Hypothalamus (tissue), 51 donors: Measurements from ENCODE around the gene FUCA1.
A peak's percentile ranks its signal among the peaks of the same experiment; 100 is the strongest.
"Not testable (repeated sequence)": the region's sequence is repeated elsewhere in the genome, so short reads cannot be mapped to it uniquely, and the experiment has no call there.

ENCODE experiments used
- DNase-seq, 51 donors: peaks; one replicate each; lab custom pipeline; 2025; lab: John Stamatoyannopoulos, UW

Gene FUCA1

DNA sequence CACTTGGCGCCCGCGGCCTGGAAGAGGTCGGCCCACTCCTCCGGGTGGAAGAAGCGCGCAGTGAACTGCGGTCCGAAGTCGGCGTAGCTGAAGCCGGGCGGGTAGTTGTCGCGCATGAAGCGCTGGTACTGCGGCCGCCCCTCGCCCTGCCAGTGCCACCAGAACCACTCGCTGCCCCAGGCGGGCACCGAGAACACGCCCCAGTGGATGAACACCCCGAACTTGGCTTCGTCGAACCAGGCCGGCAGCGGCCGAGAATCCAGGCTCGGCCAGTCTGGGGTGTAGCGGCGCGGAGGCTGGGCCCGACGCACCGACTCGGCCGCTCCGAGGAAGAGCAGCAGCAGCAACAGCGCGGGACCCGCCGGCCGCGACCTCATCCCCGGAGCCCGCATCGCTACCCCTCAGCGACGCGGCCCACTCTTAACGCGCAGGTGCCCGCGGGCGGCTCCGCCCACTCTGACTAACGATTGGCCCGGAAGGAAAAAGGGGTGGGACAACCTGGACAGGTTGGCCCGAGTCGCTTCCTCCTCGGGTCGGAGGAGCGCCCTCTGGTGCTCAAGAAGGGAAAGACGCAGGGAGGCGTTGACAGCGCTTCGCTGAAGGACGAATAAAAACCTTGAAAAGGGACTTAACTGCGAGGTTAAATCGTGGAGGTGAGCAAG, at the start of gene FUCA1:
Gene FUCA1, minus strand, starts transcription at position 396 of the 662 bp plus-strand sequence. Its CDS starts 4 bp downstream, at position 392.
- peak; percentile 10 to 94 (median 86) for DNase-seq

DNA sequence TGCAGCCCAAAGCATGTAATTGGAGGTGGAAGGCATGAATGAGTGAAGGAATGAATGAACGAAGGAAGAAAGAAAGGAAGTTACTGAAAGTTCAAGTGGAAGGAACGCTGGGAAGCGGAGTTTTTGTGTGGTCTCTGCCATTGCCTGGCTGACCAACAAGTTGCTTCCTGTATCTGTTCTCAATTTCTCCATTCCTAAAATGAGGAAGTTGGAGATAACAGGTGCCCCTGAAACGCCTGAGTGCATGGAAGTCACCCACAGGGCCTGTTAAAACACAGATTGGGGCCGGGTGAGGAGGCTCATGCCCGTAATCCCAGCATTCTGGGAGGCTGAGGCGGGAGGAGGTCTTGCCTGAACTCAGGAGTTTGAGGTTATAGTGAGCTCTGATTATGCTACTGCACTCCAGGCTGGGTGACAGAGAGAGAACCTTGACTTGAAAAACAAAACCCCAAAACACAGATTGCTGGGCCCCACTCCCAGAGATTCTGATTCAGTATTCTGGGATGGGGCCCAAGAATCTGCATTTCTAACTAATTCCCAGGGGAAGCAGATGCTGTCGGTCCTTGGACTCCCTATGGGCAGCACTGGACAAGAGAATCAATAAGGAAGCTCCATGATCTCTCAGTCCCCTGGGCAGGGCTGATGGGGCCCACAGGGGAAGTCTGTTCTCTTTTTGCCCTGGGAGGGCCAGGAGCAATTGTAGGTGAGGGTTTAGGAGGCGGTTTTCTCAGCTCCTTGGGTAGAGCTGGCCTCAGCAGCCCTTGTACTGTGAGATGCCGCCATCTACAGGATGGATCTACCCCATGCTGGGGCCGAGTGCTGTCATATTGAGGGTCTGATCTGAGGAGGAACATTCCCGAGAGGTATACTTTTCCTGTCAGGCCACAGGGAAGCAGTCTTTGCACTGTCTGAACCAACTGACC, 48.4 kb upstream of the FUCA1 start:
- DNase-seq, result peak in 20 of 51 donors; percentile 4 to 36 (median 17)

DNA sequence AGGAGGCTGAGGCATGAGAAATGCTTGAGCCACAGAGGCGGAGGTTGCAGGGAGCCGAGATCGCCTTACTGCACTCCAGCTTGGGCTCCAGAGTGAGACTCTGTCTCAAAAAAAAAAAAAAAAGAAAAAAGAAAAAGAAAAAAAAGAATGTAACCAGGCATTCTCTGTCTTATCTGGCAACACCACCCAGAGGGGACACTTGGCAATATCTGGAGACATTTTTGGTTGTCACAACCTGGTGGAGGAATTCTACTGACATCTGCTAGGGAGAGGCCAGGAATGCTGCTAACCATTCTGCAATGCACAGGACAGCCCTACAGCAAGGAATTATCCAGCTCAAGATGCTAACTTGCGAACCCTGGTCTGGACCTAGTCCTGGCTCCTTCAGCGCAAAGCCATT, 47.4 kb upstream of the FUCA1 start:
- DNase-seq, result no peak

DNA sequence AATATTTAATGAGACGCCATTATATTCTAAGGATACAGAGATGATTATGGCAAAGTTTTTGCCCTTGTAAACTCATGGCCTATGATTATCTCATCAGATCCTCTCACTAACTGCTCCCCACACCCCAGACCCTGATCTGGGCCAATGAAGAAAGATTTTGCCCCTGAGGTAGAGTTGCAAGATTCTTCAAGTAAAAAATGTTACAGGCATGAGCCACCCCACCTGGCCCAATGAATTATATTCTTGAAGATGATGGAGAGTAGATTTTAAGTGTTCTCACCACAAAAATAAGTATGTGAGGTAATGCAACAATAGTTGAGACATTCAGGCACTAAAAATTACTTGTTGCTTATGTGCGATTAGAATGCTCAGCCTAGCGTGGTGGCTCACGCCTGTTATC, 46.8 kb upstream of the FUCA1 start:
- DNase-seq, result no peak

DNA sequence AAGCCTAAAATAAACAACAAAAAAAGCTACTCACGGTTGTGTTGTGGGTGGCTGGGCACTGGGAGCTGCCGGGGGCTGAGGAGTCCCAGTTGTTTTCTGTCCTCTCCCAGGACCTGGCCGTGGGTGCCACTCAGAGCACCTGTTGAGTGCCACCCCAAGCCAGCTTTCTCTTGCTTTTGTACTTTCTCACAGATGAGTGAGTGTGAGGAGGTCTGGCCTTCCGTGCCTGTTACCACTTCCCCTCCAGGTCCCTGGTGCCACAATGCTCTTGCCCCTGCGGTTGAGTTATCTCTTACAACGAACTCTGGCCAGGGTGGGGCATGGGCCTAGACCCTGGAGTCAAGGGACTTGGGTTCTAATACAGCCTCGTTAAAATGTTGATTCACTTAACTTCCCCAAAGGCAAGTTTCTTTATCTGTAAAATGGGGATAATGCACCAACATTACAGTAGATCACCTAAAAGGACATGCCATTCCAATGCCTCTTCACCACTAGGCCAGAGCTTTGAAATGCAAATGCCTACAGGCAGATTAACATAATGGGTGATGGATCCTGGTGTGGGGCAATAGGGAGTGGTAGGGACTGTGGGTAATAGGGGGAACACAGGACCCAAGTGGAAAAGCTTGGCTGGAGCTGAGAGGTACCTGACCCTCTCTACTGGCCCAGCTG, 45.3 kb upstream of the FUCA1 start, which contains the start of gene CNR2:
Gene CNR2, minus strand, starts transcription at position 151 of the 669 bp plus-strand sequence. CDS start 37,745 bp downstream, outside the sequence.
- DNase-seq, result no peak

DNA sequence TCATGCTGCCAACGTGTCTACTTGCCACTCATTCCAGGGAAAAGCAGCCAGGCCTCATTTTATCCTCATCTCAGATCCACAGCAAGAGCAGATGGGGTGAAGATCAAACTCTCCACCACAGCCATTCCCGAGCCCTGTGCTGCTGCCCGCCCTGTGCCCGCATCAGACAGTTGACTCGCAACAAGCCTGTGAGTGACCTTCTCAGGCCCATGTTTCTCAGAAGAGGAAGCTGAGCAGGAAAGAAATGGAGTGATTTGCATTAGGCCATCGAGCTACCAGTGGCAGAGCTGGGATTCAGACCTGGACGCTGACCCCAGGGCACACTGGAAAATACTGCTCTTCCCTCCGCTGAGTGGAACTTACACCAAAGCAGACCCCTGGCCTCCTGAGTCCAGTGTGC, 43.8 kb upstream of the FUCA1 start:
- DNase-seq, result no peak

DNA sequence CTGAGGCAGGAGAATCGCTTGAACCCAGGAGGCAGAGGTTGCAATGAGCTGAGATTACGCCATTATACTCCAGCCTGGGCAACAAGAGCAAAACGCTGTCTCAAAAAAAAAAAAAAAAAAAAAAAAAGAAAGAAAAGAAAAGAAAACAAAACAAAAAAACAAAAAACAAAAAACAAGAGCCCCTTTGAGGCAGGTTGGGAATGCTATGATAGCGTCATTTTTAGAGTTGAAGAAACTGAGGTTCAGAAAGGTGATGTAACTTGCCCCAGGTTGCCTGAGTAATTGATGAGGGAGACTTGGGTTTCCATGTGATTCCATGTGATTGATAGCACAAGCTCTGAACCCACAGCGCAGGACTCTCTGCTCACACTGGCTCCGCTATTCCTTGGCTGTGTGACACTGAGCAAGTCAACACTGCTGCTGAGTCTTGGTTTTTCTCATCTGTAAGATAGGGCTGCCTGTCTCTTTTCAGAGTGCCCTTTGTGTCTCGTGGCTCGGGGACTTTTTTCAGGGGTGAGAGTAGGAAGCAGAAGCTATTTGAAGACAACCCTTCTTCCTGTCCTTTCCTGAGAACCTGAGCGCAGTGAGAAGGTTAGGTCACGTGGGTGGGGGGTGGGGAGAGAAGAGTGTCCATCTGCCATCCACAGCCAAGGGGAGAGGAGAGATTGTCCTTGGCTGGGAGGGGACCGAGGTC, 42.6 kb upstream of the FUCA1 start:
- DNase-seq, result no peak

DNA sequence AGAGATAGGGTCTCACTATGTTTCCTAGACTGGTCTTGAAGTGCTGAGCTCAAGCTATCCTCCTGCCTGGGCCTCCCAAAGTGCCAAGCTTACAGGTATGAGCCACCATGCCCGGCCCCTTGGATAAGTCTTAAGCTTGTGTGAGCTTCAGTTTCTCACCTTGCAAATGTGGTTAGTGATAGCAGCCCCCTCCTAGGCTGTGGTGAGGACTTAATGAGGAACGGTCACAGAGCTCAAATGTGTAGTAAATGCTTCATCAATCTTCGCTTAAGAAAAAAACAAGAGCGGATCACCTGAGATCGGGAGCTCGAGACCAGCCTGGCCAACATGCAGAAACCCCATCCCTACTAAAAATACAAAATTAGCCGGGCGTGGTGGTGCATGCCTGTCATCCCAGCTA, 42.1 kb upstream of the FUCA1 start:
- DNase-seq, result no peak

DNA sequence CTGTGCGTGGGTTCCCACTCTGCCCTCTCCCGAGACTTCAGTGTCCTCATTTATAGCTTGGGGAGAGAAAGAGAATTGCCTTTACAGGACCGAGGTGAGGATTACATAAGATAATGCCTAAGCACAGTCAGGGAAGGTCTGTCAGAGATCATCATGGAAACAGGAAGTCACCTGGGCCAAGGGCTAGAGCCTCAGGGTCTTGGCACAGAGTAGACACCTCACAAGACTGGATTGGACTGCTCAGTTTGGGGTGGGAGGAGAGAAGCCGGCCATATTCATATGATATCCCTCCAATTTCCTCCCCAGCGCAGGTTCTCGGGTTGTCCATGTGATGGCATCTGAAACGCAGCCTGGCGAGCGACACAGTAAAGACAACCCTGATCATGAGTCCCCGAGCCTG, 41.3 kb upstream of the FUCA1 start:
- no peak for DNase-seq

DNA sequence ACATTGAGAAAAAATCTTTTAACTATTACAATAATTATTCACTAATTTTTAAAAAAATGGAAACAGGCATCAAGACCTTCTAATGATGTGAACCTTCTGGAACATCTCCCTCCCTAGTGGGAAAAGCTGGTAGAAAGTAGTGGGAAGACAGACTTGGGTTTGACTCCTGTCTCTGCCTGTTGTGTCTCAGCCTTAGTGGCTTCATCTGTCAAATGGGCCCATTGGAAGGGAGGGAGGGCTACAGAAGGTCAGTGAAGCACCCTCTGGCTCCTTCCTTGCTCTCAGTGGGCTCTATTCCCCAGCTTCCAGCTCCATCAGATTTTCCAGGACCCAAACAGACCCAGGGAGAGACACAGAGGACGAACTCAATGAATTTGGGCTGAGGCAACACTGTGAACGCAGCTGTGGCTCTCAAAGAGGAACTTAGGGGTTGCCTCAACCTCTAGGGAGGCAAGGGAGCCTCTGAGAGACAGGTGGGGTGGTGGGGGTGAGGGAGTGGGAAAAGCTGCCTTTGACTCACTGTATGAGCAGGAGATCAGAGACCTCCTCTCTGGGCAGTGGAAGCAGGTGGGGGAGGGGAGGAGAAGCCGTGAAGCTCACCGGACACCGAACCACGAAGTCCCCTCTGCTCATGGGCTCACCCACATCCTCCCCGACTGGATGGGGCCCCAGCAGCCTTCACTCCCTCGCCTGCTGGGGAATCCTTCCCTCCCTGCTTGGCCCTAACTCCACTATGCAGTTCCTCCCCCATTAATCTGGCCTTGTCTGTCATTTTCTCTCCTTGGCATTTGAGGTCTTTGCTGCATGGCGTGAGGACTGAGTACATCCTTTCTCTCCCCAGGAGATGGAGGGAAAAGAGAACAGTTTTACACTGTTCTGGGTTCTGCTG, 40.6 kb upstream of the FUCA1 start:
- no peak for DNase-seq

DNA sequence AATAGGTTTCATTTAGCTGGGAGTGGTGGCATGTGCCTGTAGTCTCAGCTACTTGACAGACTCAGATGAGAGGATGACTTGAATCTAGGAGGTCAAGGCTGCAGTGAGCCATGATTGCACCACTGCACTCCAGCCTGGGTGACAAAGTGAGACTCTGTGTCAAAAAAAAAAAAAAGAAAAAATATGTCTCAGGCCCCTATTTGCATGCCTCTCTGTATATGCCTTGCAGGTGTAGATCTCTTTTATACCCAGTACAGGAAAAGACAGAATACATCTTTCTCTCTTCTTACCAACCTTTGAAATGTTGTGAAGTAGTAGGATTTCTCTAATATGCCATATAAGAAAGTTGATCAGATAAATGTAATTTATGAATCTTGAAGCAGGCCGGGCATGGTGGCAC, 38.6 kb upstream of the FUCA1 start:
- no peak for DNase-seq

DNA sequence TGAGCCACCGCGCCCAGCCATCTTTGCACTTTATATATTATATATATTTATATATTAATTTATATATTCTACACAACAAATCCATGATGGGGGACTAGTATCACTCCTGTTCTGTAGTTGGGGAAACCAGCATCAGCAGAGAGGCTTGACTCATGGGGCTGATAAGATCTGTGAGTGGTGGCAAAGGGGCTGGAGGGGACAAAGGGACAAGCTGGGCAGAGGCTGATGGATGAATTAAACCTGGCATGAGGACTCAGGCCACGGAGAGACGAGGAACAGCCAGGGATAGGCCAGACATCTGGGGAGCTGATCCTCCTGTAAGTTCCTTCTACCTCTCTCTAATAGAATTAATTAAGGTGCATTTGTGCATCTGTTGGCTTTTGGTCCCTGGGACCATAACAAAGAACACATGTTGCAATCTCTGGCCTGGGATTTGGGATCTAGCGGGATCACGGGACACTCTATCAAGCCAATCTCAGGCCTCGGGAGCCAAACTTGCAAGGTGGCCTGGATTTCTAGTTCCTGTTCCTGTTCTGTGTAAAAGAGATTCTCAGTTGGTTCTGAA, 37.5 kb upstream of the FUCA1 start:
- no peak for DNase-seq

DNA sequence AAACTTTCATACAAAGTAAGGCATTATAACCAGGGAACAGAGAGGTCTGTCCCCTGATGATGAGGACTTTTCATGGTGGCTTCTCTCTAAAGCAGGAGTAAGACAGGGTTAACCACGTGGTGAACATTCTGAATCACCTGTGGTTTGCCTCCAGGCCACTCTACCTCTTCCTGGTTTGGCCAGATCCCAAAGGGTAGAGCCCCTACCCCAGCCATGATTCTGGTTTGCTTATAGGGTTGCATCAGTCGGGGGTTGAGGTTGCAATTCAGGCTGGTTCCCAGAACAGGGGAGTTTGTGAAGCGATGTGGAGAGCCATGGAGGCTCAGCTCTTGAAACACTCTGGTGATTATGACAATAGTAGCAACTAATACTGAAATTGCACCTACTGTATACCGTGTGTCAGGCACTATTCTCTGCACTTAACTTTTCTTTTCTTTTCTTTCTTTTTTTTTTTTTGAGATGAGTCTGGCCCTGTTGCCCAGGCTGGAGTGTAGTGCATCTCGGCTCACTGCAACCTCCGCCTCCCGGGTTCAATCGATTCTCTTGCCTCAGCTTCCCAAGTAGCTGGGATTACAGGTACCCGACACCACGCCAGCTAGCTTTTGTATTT, 36.8 kb upstream of the FUCA1 start:
- no peak for DNase-seq

DNA sequence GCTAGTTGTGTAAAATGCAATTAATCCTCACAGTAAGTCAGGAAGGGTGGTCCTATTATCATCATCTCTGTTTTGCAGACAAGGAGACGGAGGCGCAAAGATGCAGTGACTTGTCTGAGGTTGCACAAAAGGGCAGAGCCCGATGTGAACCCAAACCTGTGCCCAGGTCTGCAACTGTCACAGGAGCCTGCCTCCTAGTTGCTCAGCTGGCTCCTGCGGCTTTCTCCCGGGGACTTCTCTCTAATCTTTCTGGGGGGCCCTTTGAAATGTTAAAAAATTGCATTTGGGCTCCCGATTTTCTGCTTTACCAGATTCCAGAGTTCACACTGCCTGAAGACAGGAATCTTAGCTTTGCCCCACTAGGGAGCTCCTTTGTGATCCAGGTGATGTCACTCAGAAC, 35.7 kb upstream of the FUCA1 start:
- no peak for DNase-seq

DNA sequence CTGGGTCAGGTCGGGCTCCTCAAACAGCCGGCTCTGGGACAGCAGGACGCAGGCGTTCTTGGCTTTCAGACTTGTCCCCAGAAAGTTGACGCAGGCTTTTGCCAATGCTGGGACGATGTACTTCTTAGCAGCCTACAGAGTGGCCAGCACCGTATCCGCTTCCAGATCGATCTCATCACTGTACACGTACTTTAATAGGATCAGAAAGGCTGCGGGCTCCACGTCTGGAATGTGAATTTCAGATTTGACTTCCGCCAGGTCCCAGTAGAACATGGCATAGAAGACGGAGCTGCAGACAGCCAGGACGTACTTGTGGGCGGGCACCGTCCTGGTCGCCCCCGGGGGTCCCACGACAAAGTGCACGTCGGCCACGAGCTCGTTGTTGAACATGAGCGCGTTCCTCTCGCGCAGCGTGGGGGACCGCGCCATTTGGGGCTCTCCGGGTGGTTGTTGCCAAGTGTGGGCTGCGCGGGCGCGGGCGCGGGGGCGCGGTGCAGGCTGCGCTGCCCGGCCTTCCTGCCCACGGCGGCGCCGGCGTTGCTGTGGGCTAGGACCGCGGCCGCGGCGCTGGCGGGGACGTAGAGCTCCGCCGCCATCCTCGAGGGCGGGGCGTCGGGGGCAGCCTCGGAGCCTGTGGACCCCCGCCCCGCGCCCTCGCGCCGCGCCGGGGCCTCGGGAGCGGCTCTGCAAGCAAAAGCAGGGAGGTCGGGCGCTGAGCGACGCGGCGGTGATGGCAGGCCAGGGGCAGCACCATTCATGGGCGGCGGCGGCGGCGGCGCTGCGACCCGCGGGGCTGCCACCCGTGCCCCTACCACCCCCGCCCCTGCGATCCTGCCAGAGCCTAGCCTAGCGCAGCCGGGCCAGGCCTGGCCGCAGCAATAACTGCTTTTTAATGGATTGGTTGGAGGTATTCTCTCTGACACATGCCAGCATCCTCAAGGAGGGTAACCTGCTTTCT, 34.5 kb upstream of the FUCA1 start:
- DNase-seq, result peak in 1 of 51 donors; percentile 5

DNA sequence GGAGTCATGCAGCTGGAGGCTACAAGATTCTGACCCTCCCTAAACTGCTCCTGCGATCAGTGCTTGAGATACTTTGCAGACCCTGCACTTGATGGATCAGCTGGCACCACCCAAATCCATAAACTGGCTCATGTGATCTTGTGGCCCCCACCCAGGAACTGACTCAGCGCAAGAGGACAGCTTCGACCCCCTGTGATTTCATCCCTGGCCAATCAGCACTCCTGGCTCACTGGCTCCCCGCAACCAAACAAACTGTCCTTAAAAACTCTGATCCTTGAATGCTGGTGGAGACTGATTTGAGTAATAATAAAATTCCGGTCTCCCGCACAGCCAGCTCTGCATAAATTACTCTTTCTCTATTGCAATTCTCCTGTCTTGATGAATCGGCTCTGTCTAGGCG, 31.9 kb upstream of the FUCA1 start:
- not testable (repeated sequence) for DNase-seq

DNA sequence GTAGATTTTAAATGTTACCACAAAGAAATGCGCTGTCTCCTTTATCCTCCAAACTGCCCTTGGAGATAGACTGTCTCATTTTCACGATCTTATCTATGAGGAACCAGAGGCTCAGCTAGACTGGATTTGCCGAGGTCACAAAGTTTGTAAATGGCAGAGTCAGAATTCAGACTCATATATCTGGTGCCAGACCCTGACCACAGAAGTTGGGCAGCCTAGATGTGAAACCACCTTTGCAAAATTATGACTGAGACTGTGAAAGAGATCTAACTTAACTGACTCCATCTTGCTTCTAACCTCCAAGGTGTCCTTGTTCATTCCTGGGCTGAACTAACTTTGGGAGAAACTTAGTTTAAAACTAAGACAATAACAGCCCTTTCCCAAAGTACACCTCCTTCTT, 31.0 kb upstream of the FUCA1 start:
- DNase-seq, result no peak

DNA sequence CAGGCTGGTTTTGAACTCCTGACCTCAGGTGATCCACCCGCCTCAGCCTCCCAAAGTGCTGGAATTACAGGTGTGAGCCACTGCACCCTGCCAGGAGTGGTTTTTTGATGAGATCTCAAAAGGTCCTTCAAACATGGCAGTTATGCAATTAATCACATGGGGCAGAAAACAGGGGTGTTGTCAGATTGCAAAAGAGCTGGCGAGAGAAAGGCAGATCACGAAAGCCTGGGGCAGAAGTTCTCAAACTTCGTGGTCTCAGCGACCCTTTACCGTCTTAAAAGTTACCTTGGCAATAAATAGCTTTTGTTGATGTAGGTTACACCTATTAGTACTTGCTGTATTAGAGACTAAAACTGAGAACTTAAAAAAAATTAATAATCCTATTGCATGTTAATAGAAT, 29.0 kb upstream of the FUCA1 start:
- no peak for DNase-seq
